Heart right ventricle (tissue), 16 donors: ENCODE data around the gene ANO4. TPM values are rescaled to one million over a fixed set of nuclear protein-coding genes. Genes with fewer than 3 reads are reported as not detected.

ENCODE experiments used
- ATAC-seq, 8 donors: fragments of 200-7000 bp; cut with Tn5 transposase; one replicate each; pipeline ENCODE4 v1.9.1; 2020; ENCODE audit warnings: mild to moderate bottlenecking in 8 of 8, moderate library complexity in 8 of 8, moderate number of reproducible peaks in 1 of 8
- DNase-seq, 2 donors: peaks; one replicate each; pipeline ENCODE4 v3.0.0-alpha.2; 2020
- H3K27ac ChIP-seq, 10 donors: fragments of 200-600 bp; sonication (generic) in 2 of 10; one replicate each; pipeline versions ENCODE4 v1.5.0 to v1.8.0; 2020 to 2022; ENCODE audit warnings: mild to moderate bottlenecking in 3 of 10
- H3K27me3 ChIP-seq, 7 donors: fragments of 200-600 bp; one replicate each; pipeline ENCODE4 v1.8.0; 2021 to 2022; ENCODE audit warnings: mild to moderate bottlenecking in 2 of 7
- H3K36me3 ChIP-seq, 9 donors: fragments of 200-600 bp; sonication (generic) in 1 of 9; one replicate each; pipeline versions ENCODE4 v1.5.0 to v1.8.0; 2020 to 2022; ENCODE audit warnings: mild to moderate bottlenecking in 2 of 9
- H3K4me1 ChIP-seq, 9 donors: fragments of 200-600 bp; sonication (generic) in 1 of 9; one replicate each; pipeline versions ENCODE4 v1.5.0 to v1.8.0; 2020 to 2022; ENCODE audit warnings: mild to moderate bottlenecking in 4 of 9
- H3K4me3 ChIP-seq, 10 donors: fragments of 200-600 bp; sonication (generic) in 2 of 10; one replicate each; pipeline versions ENCODE4 v1.5.0 to v1.8.0; 2020 to 2022; ENCODE audit warnings: mild to moderate bottlenecking in 7 of 10, moderate library complexity in 2 of 10
- H3K9me3 ChIP-seq, 11 donors: fragments of 200-600 bp in 10 of 11; sonication (generic) in 2 of 11; one replicate each; pipeline versions ENCODE4 v1.5.0 to v1.8.0; 2013 to 2022; ENCODE audit warnings: mild to moderate bottlenecking in 2 of 11, control low read depth in 1 of 11, moderate library complexity in 1 of 11
- WGBS, 2 donors: extraction: QIAGEN DNeasy Blood & Tissue Kit; methylation state at CpG; one replicate each; pipeline ENCODE4 v1.1.7; 2013; ENCODE audit warnings: inconsistent platforms in 1 of 2; 5-methylcytosine and 5-hydroxymethylcytosine counted together
- intact Hi-C, 10 donors: fragments of 100-400 bp; cut with DNase I; formaldehyde crosslinking; loops; one replicate each; pipeline versions ENCODE4 v1.11.1 to v1.14.2; 2022
- polyA plus RNA-seq, 2 donors: library from polyadenylated mRNA; stranded (reverse); fragments of 200-250 nt; gene quantifications; one replicate each; pipeline ENCODE4 v1.2.3, GENCODE V29; 2013
- total RNA-seq, 10 donors: library from RNA; stranded (reverse); fragmentation: NEBNext Ultra II Directional in 3 of 10; extraction: Animal tissue kit (Norgen Biotek cat#: 25700) in 3 of 10; gene quantifications; one replicate each; pipeline versions ENCODE4 v1.2.1 to v1.2.4, GENCODE V29; 2021 to 2023
- TF ChIP-seq, protein P1 (sequence below), 9 donors: fragments of 200-600 bp; sonication (generic) in 2 of 9; IDR thresholded peaks; one replicate each; pipeline versions ENCODE4 v1.5.0 to v1.8.0; 2021 to 2022; ENCODE audit warnings: antibody characterized with exemption in 9 of 9, mild to moderate bottlenecking in 5 of 9, moderate library complexity in 1 of 9
- donor health status: Arrhythmogenic right ventricular cardiomyopathy.
- donor health status: ischemic (EF 13 %, LVEDD 7.1; RV severe dilation, severe dysfunction).
- donor health status: healthy with polysubstance abuse.
- donor health status: DM: no; HTN: yes; CAD: no.
- donor health status: DM: no; HTN: no; CAD: no.
- donor health status: ischemic (EF 25% LVEDD 6.9; RV normal size, moderate dysfunction).
- donor health status: ischemic (EF 25% LVEDD 5.7; RV mildly dilated, moderate dysfunction).
- donor health status: healthy.
- donor health status: DM: yes; HTN: yes; CAD: no.
- donor health status: Ischemic cardiomyopathy.
- donor health status: ischemic (EF 35%, LVEDD 5.7; RV mildly dilated, moderate dysfunction).
- donor health status: nonischemic (EF 11% LVEDD 7.7; RV severe dilation, severe dysfunction).
- donor health status: DM: yes; HTN: yes; CAD: no.
- donor health status: PGD.
- donor health status: ischemic (EF 29% LVEDD 5.4; RV normal size, mild dysfunction).
- donor health status: nonischemic (EF 23%, LVEDD 6.1; RV moderate dilation, normal function).

The ANO4 gene
- total and polyA plus RNA-seq, 12 donors, result 0.08 to 0.45 (median 0.19) TPM; not detected in 5

DNA sequence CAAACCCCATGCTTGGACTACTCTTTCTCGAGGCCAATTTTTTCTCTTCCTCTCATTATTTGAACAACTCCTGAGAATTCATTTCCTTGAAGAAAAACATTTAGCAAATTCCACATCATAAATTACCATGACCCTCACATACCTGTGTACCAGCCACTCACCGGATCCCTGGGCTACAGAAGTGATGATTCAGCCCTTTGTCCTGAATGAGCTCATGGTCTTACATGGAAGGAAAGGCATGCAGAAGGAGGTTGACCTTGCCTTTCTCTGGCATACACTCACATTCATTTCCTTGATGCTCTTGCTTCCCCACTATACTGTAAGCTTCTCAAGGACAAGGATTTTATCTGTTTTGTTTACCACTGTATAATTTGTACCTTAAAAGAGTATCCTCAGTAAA, 224.0 kb downstream of the ANO4 start:
- Histone ChIP-seq H3K4me3 (no peak overlapping the region), H3K27me3 (no peaks in the 10 kb centered on the region), H3K9me3 (peaks cover 0 to 11% (median 0%) of the 10 kb centered on the region in 11 donors), H3K36me3 (no peaks in the 10 kb centered on the region), H3K4me1 (no peaks in the 10 kb centered on the region), H3K27ac (no peak overlapping the region)
- ATAC-seq, result no peak
- DNase-seq, result no peak
- WGBS, 2 donors, result 46 to 51% methylated on average over 2 of the region's 2 CpGs
- intact Hi-C loops, result loop anchor here in 1 of 10 donors (10.0 kb wide), 1 partner anchor 1066 kb away; no protein-coding TSS in a partner anchor
- TF ChIP-seq, protein P1, sequence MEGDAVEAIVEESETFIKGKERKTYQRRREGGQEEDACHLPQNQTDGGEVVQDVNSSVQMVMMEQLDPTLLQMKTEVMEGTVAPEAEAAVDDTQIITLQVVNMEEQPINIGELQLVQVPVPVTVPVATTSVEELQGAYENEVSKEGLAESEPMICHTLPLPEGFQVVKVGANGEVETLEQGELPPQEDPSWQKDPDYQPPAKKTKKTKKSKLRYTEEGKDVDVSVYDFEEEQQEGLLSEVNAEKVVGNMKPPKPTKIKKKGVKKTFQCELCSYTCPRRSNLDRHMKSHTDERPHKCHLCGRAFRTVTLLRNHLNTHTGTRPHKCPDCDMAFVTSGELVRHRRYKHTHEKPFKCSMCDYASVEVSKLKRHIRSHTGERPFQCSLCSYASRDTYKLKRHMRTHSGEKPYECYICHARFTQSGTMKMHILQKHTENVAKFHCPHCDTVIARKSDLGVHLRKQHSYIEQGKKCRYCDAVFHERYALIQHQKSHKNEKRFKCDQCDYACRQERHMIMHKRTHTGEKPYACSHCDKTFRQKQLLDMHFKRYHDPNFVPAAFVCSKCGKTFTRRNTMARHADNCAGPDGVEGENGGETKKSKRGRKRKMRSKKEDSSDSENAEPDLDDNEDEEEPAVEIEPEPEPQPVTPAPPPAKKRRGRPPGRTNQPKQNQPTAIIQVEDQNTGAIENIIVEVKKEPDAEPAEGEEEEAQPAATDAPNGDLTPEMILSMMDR (IDR thresholded peaks at IDR 0.05), result no peak

DNA sequence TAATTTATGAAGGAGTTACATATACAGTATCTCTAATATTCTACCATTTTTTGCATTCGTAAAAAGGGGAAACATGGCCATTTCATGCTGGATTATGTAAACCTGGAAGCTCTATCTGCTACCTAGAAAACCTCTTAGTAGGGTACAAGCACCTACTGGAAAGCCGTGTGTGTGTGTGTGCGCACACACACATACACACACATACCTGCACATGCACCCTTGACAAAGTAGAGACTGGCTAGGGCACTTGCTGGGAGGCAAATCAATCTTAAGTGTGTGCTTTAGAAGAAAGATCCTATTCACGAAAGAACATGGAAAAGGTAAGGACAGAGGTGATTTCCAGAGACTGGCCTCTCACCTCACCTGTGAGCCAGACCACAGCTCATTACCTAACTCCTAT, 224.6 kb downstream of the ANO4 start:
- Histone ChIP-seq H3K4me3 (no peak overlapping the region), H3K9me3 (peaks cover 0 to 11% (median 0%) of the 10 kb centered on the region in 11 donors), H3K4me1 (no peaks in the 10 kb centered on the region), H3K27me3 (no peaks in the 10 kb centered on the region), H3K27ac (no peak overlapping the region), H3K36me3 (no peaks in the 10 kb centered on the region)
- intact Hi-C loops, result loop anchor here in 1 of 10 donors (10.0 kb wide), 1 partner anchor 1066 kb away; no protein-coding TSS in a partner anchor
- DNase-seq (no peak), ATAC-seq (no peak)
- WGBS, 2 donors, result 83 to 91% methylated on average over 4 of the region's 4 CpGs
- TF ChIP-seq, protein P1 (IDR thresholded peaks at IDR 0.05), result no peak

DNA sequence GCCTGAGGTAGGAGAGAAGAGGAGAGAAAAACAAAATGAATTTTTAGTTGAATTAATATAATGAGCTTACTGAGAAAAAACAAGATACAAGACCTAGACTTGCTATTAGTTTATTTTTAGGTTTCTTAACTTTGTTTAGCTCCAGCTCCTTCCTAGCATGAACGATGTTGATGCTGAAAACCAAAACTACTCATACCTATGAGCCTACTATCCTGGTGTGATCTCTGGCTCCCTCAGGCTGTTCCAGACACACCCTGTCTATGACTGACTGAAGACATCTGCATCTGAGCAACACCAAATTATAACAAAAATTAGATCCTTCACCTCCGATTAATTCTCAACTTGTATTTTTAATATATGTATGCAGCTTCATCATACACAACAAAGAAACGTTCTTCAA, 225.1 kb downstream of the ANO4 start:
- peaks cover 0 to 11% (median 0%) of the 10 kb centered on the region in 11 donors for H3K9me3 ChIP-seq
- no peak overlapping the region for H3K27ac ChIP-seq
- intact Hi-C loops, result loop anchor here in 1 of 10 donors (10.0 kb wide), 1 partner anchor 1065 kb away; no protein-coding TSS in a partner anchor
- no peak overlapping the region for H3K4me3 ChIP-seq
- 84% methylated on average over 3 of the region's 3 CpGs for WGBS, 2 donors
- TF ChIP-seq, protein P1 (IDR thresholded peaks at IDR 0.05), result no peak
- no peak for DNase-seq
- no peaks in the 10 kb centered on the region for H3K36me3 ChIP-seq
- ATAC-seq, result no peak
- H3K4me1 ChIP-seq, result no peaks in the 10 kb centered on the region
- no peaks in the 10 kb centered on the region for H3K27me3 ChIP-seq

DNA sequence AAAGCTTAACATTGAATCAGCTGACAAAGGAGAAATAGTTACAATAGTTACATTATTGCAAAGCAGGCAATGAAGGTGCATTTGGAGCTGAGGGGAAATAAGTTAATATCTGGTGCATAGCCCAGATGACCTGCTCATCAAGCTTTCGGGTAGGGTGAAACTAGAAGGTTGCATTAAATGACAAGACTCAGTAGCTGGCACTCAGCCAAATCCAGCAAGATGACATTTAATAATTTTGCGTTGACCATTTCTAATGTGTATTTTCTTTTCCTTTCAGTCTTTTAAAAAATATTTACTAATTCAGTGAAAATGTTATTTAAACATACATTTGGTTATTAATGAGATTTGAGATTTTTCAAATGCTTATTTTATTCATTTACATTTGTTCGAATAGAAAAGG, 226.9 kb downstream of the ANO4 start:
- 82 to 87% methylated on average over 3 of the region's 3 CpGs for WGBS, 2 donors
- Histone ChIP-seq H3K27me3 (no peaks in the 10 kb centered on the region), H3K4me3 (no peak overlapping the region), H3K36me3 (no peaks in the 10 kb centered on the region), H3K27ac (no peak overlapping the region), H3K4me1 (no peaks in the 10 kb centered on the region), H3K9me3 (peaks cover 0 to 11% (median 0%) of the 10 kb centered on the region in 11 donors)
- TF ChIP-seq, protein P1 (IDR thresholded peaks at IDR 0.05), result no peak
- DNase-seq, result no peak
- intact Hi-C loops, result no loop called here
- ATAC-seq, result no peak
